HEK293 (cell line): ENCODE measurements around the gene ATG4A.

Experiments used
- CTCF ChIA-PET: fragments of 350-600 bp; formaldehyde crosslinking; extraction: SDS; loops from one replicate; lab custom pipeline; 2021; ENCODE audit warnings: antibody characterized with exemption; lab: Yijun Ruan, JAX
- POLR2A ChIA-PET: fragments of 300-600 bp; formaldehyde crosslinking; extraction: SDS; loops from one replicate; lab custom pipeline; 2020; ENCODE audit warnings: antibody characterized with exemption, inconsistent platforms; lab: Yijun Ruan, JAX
- H3K27ac ChIP-seq: fragments of 200-500 bp; sonication (Bioruptor generic); 2 replicates; pipeline ENCODE4 v1.5.1; 2014; ENCODE audit warnings: low read depth, low read length, control low read depth, inconsistent platforms; ENCODE audit errors: extremely low read depth
- H3K36me3 ChIP-seq, 2 experiments: fragments of 200-500 bp in 1 of 2; sonication (Bioruptor generic) in 1 of 2; 1 replicate in 1 of 2; 2 replicates in 1 of 2; pipeline ENCODE4 v1.5.1; 2014 to 2017; ENCODE audit warnings: inconsistent platforms in 2 of 2, low read length in 2 of 2; ENCODE audit not compliant: control insufficient read depth in 2 of 2, insufficient read depth in 1 of 2
- H3K4me1 ChIP-seq: fragments of 200-500 bp; sonication (Bioruptor generic); 2 replicates; pipeline ENCODE4 v1.5.1; 2014; ENCODE audit warnings: mild to moderate bottlenecking, low read length, inconsistent platforms; ENCODE audit not compliant: control insufficient read depth, insufficient read depth
- H3K4me3 ChIP-seq: 2 replicates; pipeline ENCODE4 v1.5.1; 2011; ENCODE audit warnings: low read depth, mild to moderate bottlenecking, control low read depth, low read length, moderate library complexity
- H3K9me3 ChIP-seq: fragments of 200-500 bp; sonication (Bioruptor generic); 2 replicates; pipeline ENCODE4 v1.5.1; 2014; ENCODE audit warnings: low read depth, low read length, inconsistent platforms; ENCODE audit not compliant: control insufficient read depth, insufficient read depth
- BCL6B ChIP-seq: fragments of 450-650 bp; formaldehyde crosslinking; IDR thresholded peaks from 2 replicates; pipeline ENCODE4 v1.5.1; 2017; ENCODE audit warnings: missing biosample characterization, missing genetic modification characterization
- HOXD13 ChIP-seq: sonication (generic); formaldehyde crosslinking; IDR thresholded peaks from 2 replicates; pipeline ENCODE4 v1.8.0; 2022; ENCODE audit warnings: missing genetic modification reagents, borderline replicate concordance
- KLF16 ChIP-seq: fragments of 450-650 bp; formaldehyde crosslinking; IDR thresholded peaks from 2 replicates; pipeline ENCODE4 v1.5.1; 2017; ENCODE audit warnings: missing biosample characterization, missing genetic modification characterization
- KLF9 ChIP-seq: fragments of 450-650 bp; formaldehyde crosslinking; IDR thresholded peaks from 2 replicates; pipeline ENCODE4 v1.5.1; 2016; ENCODE audit warnings: missing biosample characterization, missing genetic modification characterization, low read depth
- SP3 ChIP-seq: fragments of 450-650 bp; formaldehyde crosslinking; IDR thresholded peaks from 2 replicates; pipeline ENCODE4 v1.5.1; 2016; ENCODE audit warnings: missing biosample characterization, missing genetic modification characterization
- TRIM28 ChIP-seq: IDR thresholded peaks from 2 replicates; pipeline ENCODE4 v1.6.1; 2011; ENCODE audit warnings: low read length, control low read depth, borderline replicate concordance
- ZNF280D ChIP-seq: fragments of 450-650 bp; formaldehyde crosslinking; IDR thresholded peaks from 2 replicates; pipeline ENCODE4 v1.5.1; 2016; ENCODE audit warnings: missing biosample characterization, missing genetic modification characterization
- ZNF324 ChIP-seq: fragments of 450-650 bp; formaldehyde crosslinking; IDR thresholded peaks from 2 replicates; pipeline ENCODE4 v1.5.1; 2016; ENCODE audit warnings: missing biosample characterization, missing genetic modification characterization
- ZNF398 ChIP-seq: fragments of 450-650 bp; formaldehyde crosslinking; IDR thresholded peaks from 2 replicates; pipeline ENCODE4 v1.5.1; 2017; ENCODE audit warnings: missing biosample characterization, missing genetic modification characterization
- ZNF501 ChIP-seq: fragments of 450-650 bp; formaldehyde crosslinking; IDR thresholded peaks from 2 replicates; pipeline ENCODE4 v1.5.1; 2016; ENCODE audit warnings: missing biosample characterization, missing genetic modification characterization
- ZNF549 ChIP-seq: fragments of 450-650 bp; IDR thresholded peaks from 2 replicates; pipeline ENCODE4 v1.5.1; 2018; ENCODE audit warnings: missing biosample characterization, missing genetic modification characterization, mild to moderate bottlenecking, inconsistent platforms, moderate library complexity
- ZNF660 ChIP-seq: fragments of 450-650 bp; IDR thresholded peaks from 2 replicates; pipeline ENCODE4 v1.5.1; 2018; ENCODE audit warnings: missing biosample characterization, mild to moderate bottlenecking, missing genetic modification characterization
- ZNF776 ChIP-seq: fragments of 450-650 bp; formaldehyde crosslinking; IDR thresholded peaks from 2 replicates; pipeline ENCODE4 v1.5.0; 2017; ENCODE audit warnings: missing biosample characterization, missing genetic modification characterization, borderline replicate concordance
- ZNF785 ChIP-seq: fragments of 450-650 bp; formaldehyde crosslinking; IDR thresholded peaks from 2 replicates; pipeline ENCODE4 v1.5.1; 2016; ENCODE audit warnings: missing biosample characterization, missing genetic modification characterization
- ZSCAN30 ChIP-seq: fragments of 450-650 bp; IDR thresholded peaks from 2 replicates; pipeline ENCODE4 v1.5.1; 2018; ENCODE audit warnings: missing biosample characterization, mild to moderate bottlenecking, missing genetic modification characterization, moderate library complexity
- ZSCAN4 ChIP-seq: fragments of 450-650 bp; formaldehyde crosslinking; IDR thresholded peaks from 2 replicates; pipeline ENCODE4 v1.5.1; 2017; ENCODE audit warnings: missing biosample characterization, missing genetic modification characterization

Gene ATG4A

GRCh38 chrX:108127152-108127551 is 35.6 kb downstream of the ATG4A start:
- Histone ChIP-seq H3K4me1 (0 out of 2 replicates have a peak, but pooled peaks cover 7% of the 10 kb centered on the region), H3K9me3 (no peaks in the 10 kb centered on the region), H3K27ac (no peak overlapping the region), H3K4me3 (no peak overlapping the region), H3K36me3 (peaks cover 0 to 5% of the 10 kb centered on the region in 2 experiments; a peak in 2 of 3 replicates)
- ChIA-PET POLR2A (no interaction called here), CTCF (interaction anchor here (0.7 to 1.8 kb wide), 2 partner anchors 12 to 86 kb away, joined by 3 to 8 read pairs; no protein-coding TSS in a partner anchor)
- TF ChIP-seq ZNF785, result no peak
- no peak for TF ChIP-seq ZSCAN4 (tag by site-specific recombination)
- TF ChIP-seq BCL6B (tag by site-specific recombination), result no peak
- no peak for TF ChIP-seq TRIM28

GRCh38 chrX:108130889-108131288 is 39.3 kb downstream of the ATG4A start:
- CTCF ChIA-PET, result interaction anchor here (0.6 to 1.1 kb wide), 2 partner anchors 8 kb away, joined by 3 to 4 read pairs; no protein-coding TSS in a partner anchor
- TF ChIP-seq ZNF549 (tag by site-specific recombination), result no peak
- no peak for TF ChIP-seq KLF16 (tag by site-specific recombination)
- TF ChIP-seq ZSCAN30 (tag by site-specific recombination), result no peak
- TF ChIP-seq ZNF324 (tag by site-specific recombination), result no peak
- no peak for TF ChIP-seq HOXD13 (CRISPR knock-in tag)
- no peak for TF ChIP-seq ZNF280D (tag by site-specific recombination)
- no peak for TF ChIP-seq ZNF660 (tag by site-specific recombination)
- no peak for TF ChIP-seq SP3 (tag by site-specific recombination)
- TF ChIP-seq KLF9, result no peak
- TF ChIP-seq ZNF776 (tag by site-specific recombination), result no peak
- TF ChIP-seq ZNF501 (tag by site-specific recombination), result no peak
- TF ChIP-seq ZNF398 (tag by site-specific recombination), result no peak
- H3K4me3 ChIP-seq, result no peak overlapping the region
- H3K36me3 ChIP-seq, result peaks cover 0 to 22% of the 10 kb centered on the region in 2 experiments; a peak in 2 of 3 replicates
- no peaks in the 10 kb centered on the region for H3K4me1 ChIP-seq
- POLR2A ChIA-PET, result no interaction called here
- no peak overlapping the region for H3K27ac ChIP-seq
- H3K9me3 ChIP-seq, result no peaks in the 10 kb centered on the region
